LNCAP (cell line): ENCODE measurements around the gene RELCH.

Experiments
- CTCF ChIP-seq: fragments of 450-650 bp; IDR thresholded peaks from 2 replicates; pipeline ENCODE4 v1.5.1; 2017; ENCODE audit warnings: mild to moderate bottlenecking

RELCH gene

GRCh38 chr18:62245177-62245576 is 58.1 kb downstream of the RELCH start:
- TF ChIP-seq CTCF = no peak

GRCh38 chr18:62245699-62246098 is 58.6 kb downstream of the RELCH start:
- no peak for TF ChIP-seq CTCF

GRCh38 chr18:62248313-62248712 is 61.3 kb downstream of the RELCH start:
- TF ChIP-seq CTCF = no peak

GRCh38 chr18:62249478-62250097 is 62.5 kb downstream of the RELCH start:
- TF ChIP-seq CTCF = peak; percentile 68

GRCh38 chr18:62250475-62250874 is 63.4 kb downstream of the RELCH start:
- no peak for TF ChIP-seq CTCF

- no peak for TF ChIP-seq CTCF
Observed at GRCh38 chr18:62258093-62258492, 71.0 kb downstream of the RELCH start.

- TF ChIP-seq CTCF = no peak
Observed at GRCh38 chr18:62258616-62259015, 71.6 kb downstream of the RELCH start.

GRCh38 chr18:62262061-62262460 is 75.0 kb downstream of the RELCH start:
- TF ChIP-seq CTCF = no peak
